ENCODE results near the gene ARHGAP25.
A peak's percentile ranks its signal among the peaks of the same experiment; 100 is the strongest.

The ARHGAP25 gene

GRCh38 chr2:68734688-68735525 lies at the start of gene ARHGAP25:
Gene ARHGAP25 (plus strand): TSS chr2:68734811. CDS start chr2:68735200, 389 bp downstream.
- peak; percentile 85 to 86 for DNase-seq

GRCh38 chr2:68686178-68686577 lies 48.4 kb upstream of the ARHGAP25 start:
- no peak for DNase-seq

- DNase-seq = no peak
Measured at GRCh38 chr2:68687018-68687417, 47.6 kb upstream of the ARHGAP25 start.

- peak; percentile 90 for DNase-seq
Measured at GRCh38 chr2:68689553-68690537, 44.8 kb upstream of the ARHGAP25 start.

- no peak for DNase-seq
Measured at GRCh38 chr2:68690851-68691250, 43.8 kb upstream of the ARHGAP25 start.

GRCh38 chr2:68692511-68692910 lies 42.1 kb upstream of the ARHGAP25 start:
- peak; percentile 11 to 56 for DNase-seq

GRCh38 chr2:68693951-68694350 lies 40.7 kb upstream of the ARHGAP25 start:
- DNase-seq = no peak

GRCh38 chr2:68695971-68696370 lies 38.6 kb upstream of the ARHGAP25 start:
- no peak for DNase-seq

GRCh38 chr2:68696554-68696953 lies 38.1 kb upstream of the ARHGAP25 start:
- DNase-seq = no peak

- no peak for DNase-seq
Measured at GRCh38 chr2:68698567-68699377, 35.8 kb upstream of the ARHGAP25 start.

GRCh38 chr2:68700560-68700959 lies 34.1 kb upstream of the ARHGAP25 start:
- DNase-seq = no peak

- DNase-seq = no peak
Measured at GRCh38 chr2:68706637-68707036, 28.0 kb upstream of the ARHGAP25 start.

- DNase-seq = no peak
Measured at GRCh38 chr2:68708629-68709028, 26.0 kb upstream of the ARHGAP25 start.

- peak; percentile 45 to 49 for DNase-seq
Measured at GRCh38 chr2:68709421-68709911, 25.1 kb upstream of the ARHGAP25 start.

- DNase-seq = no peak
Measured at GRCh38 chr2:68710336-68710735, 24.3 kb upstream of the ARHGAP25 start.

GRCh38 chr2:68710756-68711155 lies 23.9 kb upstream of the ARHGAP25 start:
- DNase-seq = no peak

GRCh38 chr2:68714866-68715265 lies 19.7 kb upstream of the ARHGAP25 start:
- peak; percentile 91 to 94 for DNase-seq

GRCh38 chr2:68715353-68716041 lies 19.1 kb upstream of the ARHGAP25 start:
- peak; percentile 28 to 41 for DNase-seq

GRCh38 chr2:68716604-68717304 lies 17.9 kb upstream of the ARHGAP25 start:
- no peak for DNase-seq

GRCh38 chr2:68717305-68717661 lies 17.3 kb upstream of the ARHGAP25 start:
- no peak for DNase-seq

- DNase-seq = no peak
Measured at GRCh38 chr2:68719912-68720311, 14.7 kb upstream of the ARHGAP25 start.
